Non-pigmented ciliary epithelial cell (primary cell): ENCODE data around the gene CALN1.
"Not testable (repeated sequence)": the region's sequence is repeated elsewhere in the genome, so short reads cannot be mapped to it uniquely, and the experiment has no call there.

Experiments
- DNase-seq: peaks from one replicate; pipeline ENCODE4 v3.0.0-alpha.2; 2010; ENCODE audit warnings: low read depth

The CALN1 gene

DNA sequence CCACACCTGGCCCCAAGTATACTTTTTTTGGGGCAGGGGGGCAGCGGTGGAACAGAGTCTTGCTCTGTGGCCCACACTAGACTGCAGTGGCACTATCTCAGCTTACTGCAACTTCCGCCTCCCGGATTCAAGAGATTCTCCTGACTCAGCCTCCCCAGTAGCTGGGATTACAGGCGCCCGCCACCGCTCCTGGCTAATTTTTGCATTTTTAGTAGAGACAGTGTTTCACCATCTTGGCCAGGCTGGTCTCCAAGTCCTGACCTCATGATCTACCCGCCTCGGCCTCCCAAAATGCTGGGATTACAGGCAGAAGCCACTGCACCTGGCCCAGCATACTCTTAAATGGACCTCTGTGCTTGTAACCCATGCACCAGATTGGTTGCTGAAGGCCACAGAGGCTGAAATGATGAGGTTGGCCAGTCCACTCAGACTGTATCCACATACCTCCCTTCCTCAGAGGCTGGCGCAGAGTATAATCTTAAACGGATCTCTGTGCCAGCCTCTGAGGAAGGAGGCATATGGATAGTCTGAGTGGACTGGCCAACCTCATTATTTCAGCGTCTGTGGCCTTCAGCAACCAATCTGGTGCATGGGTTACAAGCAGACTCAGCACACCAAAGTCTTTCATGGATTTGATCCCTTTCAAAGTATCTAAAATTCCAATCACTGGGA is 3.0 kb downstream of the CALN1 start:
- no peak for DNase-seq

DNA sequence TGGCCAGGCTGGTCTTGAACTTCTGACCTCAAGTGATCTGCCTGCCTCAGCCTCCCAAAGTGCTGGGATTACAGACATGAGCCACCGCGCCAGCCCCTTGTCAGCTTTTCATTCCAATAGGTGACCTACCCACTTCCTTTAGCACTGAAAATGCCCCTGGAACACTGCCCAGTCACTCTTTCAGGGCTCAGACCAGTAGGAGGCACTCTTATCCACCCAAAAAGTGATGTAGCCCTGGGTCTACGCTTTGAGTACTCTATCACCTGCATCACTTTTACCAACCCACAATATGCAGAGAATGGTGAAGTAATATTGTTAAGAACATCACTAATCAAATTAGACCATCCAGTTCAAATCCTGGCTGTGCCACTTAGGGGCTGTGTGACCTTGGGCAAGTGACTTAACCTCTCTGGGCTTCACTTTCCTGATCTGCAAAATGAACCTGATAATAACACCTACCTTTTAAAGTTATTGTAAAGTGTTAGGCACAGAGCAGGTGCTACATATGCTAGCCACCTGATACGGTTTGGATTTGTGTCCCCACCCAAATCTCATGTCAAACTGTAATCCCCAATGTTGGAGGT is 5.2 kb downstream of the CALN1 start:
- no peak for DNase-seq

DNA sequence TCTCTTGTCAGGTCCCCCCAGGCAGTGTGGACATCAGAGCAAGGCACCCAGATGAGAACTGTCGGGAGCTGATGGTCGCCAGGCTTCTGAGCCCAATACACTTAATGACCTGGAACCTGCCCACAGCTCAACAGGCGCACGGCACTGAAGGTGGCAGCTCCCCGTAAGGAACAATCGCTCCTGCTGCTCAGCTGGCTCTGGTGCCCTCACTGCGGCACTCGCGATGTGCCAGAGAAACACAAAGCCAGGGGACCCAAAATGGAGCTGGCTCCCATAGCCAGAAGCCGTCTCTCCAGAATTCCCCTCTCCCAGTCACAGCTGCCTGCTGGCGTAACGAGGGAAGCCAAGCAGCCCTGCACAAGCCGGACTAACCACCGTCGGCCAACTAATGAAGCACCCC is 6.3 kb downstream of the CALN1 start:
- DNase-seq, result no peak

DNA sequence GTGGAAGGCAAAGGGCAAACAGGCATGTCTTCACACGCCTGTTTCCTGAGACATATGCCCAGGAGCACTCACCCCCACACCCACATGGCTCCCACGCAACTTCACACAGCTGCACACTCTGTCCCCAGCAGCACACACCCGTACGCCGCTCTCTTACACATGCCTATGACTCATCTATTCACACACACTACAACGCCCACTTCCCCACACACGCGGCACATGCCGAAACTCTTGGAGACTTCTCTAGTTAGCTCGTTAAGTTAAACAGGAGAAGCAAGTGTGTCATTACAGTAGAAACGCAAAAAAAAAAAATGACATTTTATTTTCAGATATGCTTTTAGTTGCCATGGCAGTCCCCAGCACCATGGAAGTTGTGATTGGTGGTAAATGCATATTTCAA is 6.7 kb downstream of the CALN1 start:
- DNase-seq, result no peak

DNA sequence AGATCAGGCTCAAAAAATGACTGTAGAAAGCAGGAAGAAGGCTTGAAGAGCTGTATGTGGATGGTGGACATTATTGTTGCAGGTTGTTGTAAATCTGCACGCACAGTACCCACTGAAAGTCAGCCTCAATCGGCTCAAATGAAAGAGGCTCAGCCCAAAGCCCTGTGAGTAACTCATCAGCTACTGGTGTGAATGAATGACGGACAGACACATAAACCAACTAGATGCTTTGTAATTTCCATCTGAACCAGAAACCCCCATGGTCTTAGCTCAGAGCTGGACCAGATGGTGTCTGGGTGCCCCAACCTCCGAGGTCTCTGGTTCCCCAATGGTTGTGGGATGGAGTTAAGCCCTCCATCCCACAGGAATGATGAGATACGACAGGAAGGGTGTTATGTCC is 7.4 kb downstream of the CALN1 start:
- no peak for DNase-seq

DNA sequence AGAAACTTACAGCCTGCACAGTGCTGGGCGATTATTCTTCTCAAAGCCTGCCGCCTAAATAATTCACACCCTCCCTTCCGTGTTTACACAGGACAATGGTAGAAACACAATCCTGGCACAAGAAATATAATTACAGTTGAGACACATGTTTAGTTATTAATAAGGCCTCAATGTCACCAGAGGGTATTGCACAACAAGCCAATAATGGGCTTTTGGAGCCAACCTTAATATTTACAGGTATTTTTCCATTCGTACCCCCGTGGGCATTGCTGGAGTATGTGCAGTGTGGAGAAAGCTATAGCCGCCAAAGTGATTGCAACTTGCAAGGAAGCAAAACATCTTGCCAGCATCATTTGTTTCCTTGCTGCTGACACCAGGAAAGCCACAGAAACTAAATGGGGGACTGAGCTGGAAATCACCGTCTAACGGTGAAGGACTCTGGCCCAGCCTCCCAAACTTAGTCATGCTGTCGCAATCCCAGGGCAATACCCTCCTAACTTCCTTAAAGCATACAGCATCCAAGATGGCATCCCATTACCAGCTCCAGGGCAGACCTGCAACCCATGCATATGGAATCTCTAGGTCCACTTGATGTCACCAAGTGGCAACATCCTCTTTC is 8.6 kb downstream of the CALN1 start:
- no peak for DNase-seq

DNA sequence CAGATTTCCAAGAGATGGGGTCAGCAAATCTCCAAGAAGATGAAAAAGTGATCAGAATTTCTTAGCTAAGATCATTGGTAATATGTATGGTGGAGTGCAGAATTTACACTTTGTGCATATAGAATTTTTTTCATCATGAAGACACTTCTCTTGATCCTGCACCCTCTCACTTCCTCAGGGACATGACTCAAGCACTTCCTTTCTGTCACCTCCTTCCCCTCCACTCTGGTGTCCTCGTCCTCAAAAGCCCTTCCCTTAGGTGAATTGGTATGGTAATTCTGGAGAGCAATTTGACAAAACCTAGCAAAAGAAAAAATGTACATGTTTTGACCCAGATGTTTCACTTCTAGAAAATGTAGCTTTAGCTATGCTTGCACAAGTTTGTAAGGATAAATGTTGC is 18.1 kb downstream of the CALN1 start:
- DNase-seq, result no peak

DNA sequence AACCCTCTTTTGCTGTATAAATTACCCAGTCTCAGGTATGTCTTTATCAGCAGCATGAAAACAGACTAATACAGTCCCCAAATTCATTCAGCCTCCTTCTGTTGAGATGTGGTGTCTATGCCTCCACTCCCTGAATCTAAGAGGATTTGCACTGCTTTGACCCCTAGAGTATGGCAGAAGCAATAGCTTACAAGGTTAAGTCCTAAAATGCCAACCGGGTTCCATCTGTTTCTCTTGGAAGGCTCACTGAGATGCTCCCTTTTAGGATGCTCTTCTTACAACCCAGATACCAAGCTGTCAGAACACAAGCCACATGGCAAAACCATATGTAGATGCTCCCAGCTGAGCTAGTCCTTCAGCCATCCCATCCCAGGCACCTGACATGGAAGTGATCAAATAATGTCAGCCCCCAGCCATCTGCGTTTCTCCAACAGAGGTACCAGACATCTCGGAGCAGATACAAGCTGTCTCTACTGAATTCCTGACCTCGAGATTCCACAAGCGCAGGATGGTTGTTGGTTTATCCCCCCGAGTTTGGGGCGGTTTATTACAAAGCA is 20.2 kb downstream of the CALN1 start:
- no peak for DNase-seq

DNA sequence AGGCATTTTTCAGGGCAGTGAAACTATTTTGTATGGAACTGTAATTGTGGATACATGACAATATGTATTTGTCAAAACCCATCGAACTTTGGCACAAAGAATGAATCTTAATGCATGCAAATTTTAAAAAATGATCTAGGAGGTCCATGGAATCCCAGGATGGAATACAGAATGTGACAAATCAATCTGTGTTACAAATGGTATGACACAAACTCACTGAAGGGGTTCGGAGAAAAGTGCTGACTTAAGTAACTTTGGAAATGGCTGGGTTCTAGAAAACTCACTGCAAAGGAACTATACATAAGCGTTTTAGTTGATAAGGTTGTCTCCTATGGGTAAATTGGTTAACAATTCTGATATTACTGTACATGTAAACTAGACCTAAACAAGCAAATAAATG is 26.0 kb downstream of the CALN1 start:
- no peak for DNase-seq

DNA sequence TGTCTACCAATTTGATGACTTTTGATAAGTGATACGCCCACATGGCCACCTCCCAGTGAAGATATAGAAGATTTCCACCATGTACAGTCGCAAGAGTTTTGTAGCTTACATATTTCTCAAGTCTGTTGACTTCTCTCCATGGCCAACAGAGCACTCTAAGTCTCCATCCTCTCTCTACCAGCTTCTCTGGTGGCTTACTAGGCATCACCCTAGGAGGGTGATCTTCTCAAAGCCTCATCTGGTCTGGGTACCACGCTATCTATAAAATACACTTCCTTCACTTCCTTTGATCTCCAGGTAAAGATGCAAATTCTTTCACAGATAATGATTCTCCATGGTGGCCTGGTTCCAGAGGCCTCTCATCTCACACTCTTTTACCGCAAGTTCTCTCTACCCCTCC is 49.9 kb downstream of the CALN1 start:
- DNase-seq, result no peak

DNA sequence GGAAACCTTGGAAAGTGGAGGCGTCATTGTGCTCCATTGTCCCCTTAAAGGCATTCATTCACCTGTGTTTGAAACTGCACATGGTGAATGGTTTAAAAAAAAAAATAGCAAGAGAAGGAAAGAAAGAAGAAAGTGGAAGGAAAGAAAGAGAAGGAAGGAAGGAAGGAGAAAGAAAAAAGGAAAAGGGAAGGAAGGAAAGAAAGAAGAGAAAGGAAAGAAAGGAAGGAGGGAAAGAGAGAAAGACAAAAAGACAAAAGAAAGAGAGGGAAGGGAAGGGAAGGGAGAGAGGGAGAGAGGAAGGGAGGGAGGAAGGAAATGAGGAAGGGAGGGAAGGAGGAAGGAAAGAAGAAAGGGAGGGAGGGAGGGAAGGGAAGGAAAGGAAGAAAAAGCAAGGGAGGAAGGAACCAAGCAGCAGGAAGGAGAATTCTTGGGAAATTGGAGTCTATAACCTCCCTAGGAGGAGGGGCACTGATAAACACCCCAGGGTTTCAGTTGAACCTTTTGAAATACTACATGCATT is 66.9 kb downstream of the CALN1 start:
- DNase-seq, result no peak

DNA sequence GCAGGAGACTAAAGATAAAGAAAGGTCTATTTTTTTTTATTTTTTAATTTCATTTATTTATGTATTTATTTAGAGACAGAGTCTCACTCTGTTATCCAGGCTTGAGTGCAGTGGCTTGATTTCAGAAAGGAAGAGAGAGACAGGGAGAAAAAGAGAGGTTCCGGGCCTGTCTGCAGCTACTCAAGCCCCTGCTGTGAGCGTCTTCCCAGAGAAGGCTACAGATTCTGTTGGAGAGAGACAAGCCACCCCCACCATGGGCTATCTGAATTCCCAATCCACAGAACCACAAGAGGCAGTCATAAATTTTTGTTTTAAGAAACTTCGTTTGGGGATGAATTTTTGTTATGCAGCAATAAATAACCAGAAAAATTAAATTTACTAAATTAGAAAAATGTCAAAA is 68.1 kb downstream of the CALN1 start:
- DNase-seq, result no peak

DNA sequence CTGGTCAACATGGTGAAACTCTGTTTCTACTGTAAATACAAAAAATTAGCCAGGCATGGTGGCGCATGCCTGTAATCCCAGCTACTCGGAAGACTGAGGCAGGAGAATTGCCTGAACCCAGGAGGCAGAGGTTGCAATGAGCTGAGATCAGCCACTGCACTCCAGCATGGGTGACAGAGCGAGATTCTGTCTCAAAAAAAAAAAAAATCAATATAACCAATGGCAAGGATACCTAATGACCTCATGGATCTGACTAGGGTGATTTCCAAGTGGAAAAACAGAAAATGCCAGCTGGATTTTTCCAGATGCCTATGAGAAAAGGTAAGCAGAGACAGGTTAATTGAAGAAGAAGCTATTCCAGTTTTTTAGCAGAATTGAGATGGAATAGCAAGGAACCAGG is 68.8 kb downstream of the CALN1 start:
- DNase-seq, result not testable (repeated sequence)

DNA sequence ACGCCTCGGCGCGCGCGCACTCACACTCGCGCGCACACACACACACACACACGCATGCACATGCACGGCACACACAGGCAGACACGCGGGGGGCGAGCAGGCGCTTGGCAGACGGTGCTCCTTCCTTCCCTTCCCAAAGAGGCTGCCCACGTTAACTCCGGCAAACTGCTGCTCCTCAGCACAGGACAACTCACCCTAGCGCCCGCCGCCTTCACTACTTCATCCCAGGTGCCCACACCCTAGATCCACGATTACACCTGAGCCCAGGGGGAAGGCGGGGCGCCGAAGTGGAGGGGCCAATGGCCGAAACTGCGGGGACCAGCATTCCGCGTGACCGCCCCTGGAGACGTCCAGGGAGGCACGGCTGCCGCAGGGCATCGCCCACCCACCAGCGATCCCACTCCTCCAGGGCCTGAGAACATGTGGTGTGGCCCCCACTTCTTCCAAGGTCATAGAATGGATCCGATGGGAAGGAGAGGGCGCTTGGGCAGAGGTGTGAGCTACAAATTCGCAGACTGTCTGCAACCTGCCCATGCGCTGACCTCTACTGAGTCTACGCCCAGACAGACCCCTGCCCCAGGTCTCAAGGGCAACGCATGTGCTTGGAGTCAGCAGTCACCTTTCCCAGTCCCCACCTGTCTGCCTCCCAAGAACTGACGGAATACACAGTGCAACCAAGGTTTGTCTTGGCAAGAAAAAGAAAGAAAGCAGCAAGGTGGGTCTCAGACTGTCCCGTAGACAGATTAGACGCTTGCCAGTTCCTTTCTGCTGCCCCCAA is 74.6 kb downstream of the CALN1 start:
- no peak for DNase-seq

DNA sequence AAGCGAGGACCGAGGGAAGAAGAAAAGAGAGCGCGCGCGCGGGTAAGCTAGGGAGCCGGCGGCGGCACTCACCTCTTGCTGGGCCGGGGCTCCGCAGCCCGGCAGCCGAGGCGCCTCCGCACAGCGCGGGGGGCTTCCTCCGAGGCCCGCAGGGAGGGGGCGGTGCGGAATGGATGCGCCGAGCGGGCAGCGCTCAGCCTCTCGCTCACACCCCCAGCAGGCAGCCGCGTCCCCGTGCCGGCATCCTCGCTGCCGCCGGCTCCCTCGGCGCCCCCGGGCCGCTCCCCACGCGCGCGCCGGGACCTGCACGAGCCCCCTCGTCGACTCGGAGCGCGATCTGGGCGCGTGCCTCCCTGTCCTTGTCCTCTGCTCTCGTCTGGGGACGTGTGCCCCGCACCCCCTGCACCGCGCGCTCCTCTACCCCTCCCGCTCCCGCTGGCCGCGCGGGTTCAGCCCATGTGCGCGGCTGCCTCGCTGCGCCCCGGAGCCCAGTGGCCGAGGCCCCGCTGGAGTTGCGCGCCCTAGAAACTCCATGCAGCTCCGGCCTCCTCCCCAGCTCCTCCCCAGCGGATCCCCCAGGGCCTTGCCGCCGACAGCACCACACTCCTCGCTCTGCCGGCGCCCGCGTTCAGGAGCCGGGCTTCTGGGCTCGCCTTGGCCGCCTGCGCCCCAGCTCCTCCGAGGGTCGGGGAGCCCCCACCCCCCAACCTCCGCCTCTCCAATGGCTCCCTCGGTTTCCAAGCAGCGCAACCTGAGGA is 75.3 kb downstream of the CALN1 start:
- no peak for DNase-seq

DNA sequence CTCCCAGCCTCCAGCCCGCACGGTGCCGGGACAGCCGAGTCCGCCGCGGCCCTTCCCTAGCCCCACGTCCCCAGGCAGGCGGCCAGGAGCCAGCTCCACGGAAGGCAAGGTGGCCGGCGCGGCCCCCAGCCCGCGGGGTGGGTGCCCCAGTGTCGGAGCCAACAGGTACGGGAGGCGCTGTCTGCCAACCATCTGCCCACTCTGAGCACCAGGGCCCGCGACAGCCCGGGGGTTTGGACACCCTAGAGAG is 75.8 kb downstream of the CALN1 start:
- no peak for DNase-seq

DNA sequence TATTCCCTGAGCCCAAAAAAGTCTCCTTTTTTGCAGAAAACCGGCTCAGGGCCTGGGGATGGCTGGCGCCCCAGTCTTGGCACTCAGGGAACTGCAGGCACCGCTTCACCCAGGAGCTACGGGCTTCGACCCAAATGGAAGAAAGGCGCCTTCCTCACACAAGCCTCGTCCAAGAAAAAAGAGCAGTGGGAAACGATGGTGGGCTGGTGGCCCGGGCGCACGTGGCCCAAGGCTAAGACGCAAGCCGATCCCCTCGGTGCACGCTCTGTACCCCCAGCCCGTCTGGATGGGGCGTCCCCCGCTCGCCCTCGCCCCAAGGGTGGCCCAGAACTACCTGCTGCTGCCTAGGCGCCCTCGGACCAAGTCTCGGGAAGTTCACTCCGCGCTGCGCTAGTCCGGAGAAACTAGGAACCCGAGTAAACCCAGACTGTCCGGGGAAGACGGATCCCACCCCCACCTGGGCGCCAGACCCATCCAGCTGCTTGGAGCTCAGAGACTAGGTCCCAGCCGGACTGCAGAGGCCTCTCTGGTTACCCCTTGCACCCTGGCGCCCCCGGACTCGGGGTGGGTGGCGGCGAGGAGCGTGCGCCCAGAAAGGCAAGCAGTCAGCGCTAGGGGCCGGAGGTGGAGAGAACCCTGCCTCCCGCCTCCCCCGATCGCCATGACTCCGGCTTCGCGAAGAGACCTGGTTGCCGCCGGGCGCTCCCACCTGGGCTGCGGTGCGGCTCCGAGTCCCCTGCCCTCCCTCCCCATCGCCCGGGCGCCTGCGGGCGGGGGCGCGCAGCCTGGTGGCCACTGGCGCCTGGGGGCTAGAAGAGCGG is 76.4 kb downstream of the CALN1 start:
- no peak for DNase-seq

DNA sequence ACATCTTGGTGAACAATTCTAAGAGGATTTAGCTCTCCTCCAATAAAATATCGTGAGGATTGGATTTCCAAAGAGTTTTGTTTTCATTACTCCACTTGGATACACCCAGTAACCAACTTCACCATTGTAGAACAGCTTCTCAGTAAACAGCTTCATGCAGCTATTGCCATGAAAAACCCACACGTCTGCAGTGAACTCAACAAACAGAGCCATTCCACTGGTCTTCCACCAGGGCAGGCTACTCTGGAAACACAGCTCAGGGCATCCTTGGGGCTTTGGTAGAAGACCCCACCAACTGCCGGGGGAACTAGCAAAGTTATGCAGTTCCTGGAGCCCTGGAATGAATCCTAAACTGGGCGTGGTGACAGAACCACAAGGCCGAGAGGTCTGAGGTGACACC is 77.4 kb downstream of the CALN1 start:
- DNase-seq, result no peak

DNA sequence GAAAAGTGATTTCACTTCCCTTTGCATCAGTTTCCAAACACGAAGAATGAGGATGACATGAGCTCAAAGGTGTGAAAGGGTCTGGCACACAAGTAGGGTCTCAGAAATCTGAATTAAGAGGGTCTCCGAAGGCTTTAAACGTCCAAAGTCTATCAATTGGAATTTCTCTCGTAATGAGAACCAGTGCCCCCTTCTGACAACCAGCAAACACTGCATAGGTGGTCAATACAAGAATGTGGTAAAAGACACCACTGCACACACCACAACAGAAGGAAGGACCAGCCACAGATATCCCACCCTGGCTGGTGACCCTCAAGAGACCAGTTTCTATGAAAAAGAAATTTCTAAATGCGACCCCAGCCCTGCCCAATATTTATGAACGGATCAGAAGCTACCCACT is 78.1 kb downstream of the CALN1 start:
- DNase-seq, result no peak

DNA sequence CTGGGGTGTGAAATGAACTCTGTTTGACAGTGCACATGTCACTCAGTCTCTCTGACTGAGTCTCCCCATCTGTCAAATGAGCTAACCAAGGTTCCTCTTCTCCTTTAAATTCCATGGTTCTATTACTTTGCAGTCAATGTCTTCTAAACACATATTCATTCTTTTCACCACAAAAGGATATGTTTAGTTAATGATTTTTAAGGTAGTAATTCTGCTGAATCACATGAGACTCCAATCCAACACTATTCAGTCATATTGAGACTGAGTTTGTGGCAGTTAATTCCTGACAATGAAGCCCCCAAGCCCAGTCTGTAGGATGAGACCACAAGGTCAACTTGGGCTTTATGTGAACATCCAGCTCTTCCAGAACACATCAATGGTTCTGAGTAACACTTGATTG is 85.3 kb downstream of the CALN1 start:
- no peak for DNase-seq

DNA sequence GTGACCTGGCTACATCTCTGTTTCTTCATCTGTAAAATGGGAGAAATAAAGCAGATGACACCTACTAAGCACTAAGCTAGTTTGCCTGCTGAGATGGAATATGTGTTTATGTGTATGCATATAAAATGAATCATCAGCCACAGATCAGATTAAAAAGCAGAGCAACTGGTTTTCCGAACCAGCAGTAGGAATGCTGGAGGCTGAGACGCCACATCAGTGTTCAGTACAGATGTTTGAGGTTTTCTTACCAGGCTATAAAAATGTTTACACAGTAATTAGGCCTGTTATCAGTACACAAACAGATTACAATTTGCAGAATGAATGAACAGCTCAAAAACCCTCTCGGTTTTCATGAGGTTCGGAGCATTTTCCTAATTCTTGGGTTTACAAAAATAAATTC is 85.8 kb downstream of the CALN1 start:
- DNase-seq, result no peak
